Neural progenitor cell (in vitro differentiated cells): ENCODE data around the gene SKIC8. TPM values are rescaled to one million over a fixed set of nuclear protein-coding genes. Genes with fewer than 3 reads are reported as not detected.

Experiments used
- DNase-seq: peaks from one replicate; pipeline ENCODE4 v3.0.0-alpha.2; 2016; ENCODE audit warnings: low spot score
- H2AFZ ChIP-seq: fragments of 200-600 bp; sonication (generic); replicated peaks from 2 replicates; pipeline ENCODE4 v1.6.1; 2016; ENCODE audit warnings: antibody characterized with exemption
- H3F3A ChIP-seq: fragments of 200-600 bp; sonication (generic); 2 replicates; pipeline ENCODE4 v1.6.1; 2016; ENCODE audit warnings: antibody characterized with exemption, low read depth
- H3K27ac ChIP-seq: fragments of 200-600 bp; sonication (generic); 2 replicates; pipeline ENCODE4 v1.5.1; 2016; ENCODE audit warnings: mild to moderate bottlenecking
- H3K27me3 ChIP-seq: fragments of 200-600 bp; sonication (generic); 2 replicates; pipeline ENCODE4 v1.6.1; 2016; ENCODE audit warnings: mild to moderate bottlenecking, moderate library complexity
- H3K36me3 ChIP-seq: fragments of 200-600 bp; sonication (generic); 2 replicates; pipeline ENCODE4 v1.5.1; 2016
- H3K4me1 ChIP-seq: fragments of 200-600 bp; sonication (generic); 2 replicates; pipeline ENCODE4 v1.6.1; 2016; ENCODE audit warnings: mixed run types
- H3K4me2 ChIP-seq: fragments of 200-600 bp; sonication (generic); 2 replicates; pipeline ENCODE4 v1.6.1; 2016
- H3K4me3 ChIP-seq: fragments of 200-600 bp; sonication (generic); 2 replicates; pipeline ENCODE4 v1.5.1; 2016
- H3K79me2 ChIP-seq: fragments of 200-600 bp; sonication (generic); 2 replicates; pipeline ENCODE4 v1.6.1; 2016; ENCODE audit warnings: low read depth
- H3K9ac ChIP-seq: fragments of 200-600 bp; sonication (generic); 2 replicates; pipeline ENCODE4 v1.6.1; 2016
- H3K9me3 ChIP-seq: fragments of 200-600 bp; sonication (generic); 2 replicates; pipeline ENCODE4 v1.5.1; 2016; ENCODE audit warnings: low read depth
- H4K20me1 ChIP-seq: fragments of 200-600 bp; sonication (generic); 2 replicates; pipeline ENCODE4 v1.6.1; 2016; ENCODE audit warnings: low read depth
- H3K27ac Mint-ChIP-seq: 3 replicates; pipeline ENCODE4 v1.8.0; 2021; ENCODE audit warnings: mixed read lengths
- H3K27me3 Mint-ChIP-seq: 2 replicates; pipeline ENCODE4 v1.8.0; 2022; ENCODE audit warnings: low read depth, mild to moderate bottlenecking, inconsistent platforms, moderate library complexity, mixed read lengths; ENCODE audit not compliant: insufficient read depth
- H3K36me3 Mint-ChIP-seq: 3 replicates; pipeline ENCODE4 v1.8.0; 2021; ENCODE audit warnings: mixed read lengths
- H3K4me1 Mint-ChIP-seq: 3 replicates; pipeline ENCODE4 v1.8.0; 2021; ENCODE audit warnings: mixed read lengths
- H3K4me3 Mint-ChIP-seq: 3 replicates; pipeline ENCODE4 v1.8.0; 2021; ENCODE audit warnings: mild to moderate bottlenecking, moderate library complexity, mixed read lengths
- H3K9me3 Mint-ChIP-seq: 3 replicates; pipeline ENCODE4 v1.8.0; 2020; ENCODE audit warnings: mixed read lengths
- EZH2 ChIP-seq: fragments of 200-600 bp; sonication (generic); IDR thresholded peaks from 2 replicates; pipeline ENCODE4 v1.6.1; 2017; ENCODE audit warnings: antibody characterized with exemption, mild to moderate bottlenecking, moderate library complexity
- EZH2phosphoT487 ChIP-seq: fragments of 200-600 bp; sonication (generic); IDR thresholded peaks from 2 replicates; pipeline ENCODE4 v1.6.1; 2017; ENCODE audit warnings: antibody characterized with exemption
- total RNA-seq: library from RNA; depleted of rRNA; stranded (reverse); fragments of >200 nt; gene quantifications from 2 replicates; pipeline ENCODE4 v1.2.3, GENCODE V29; 2015; ENCODE audit warnings: low replicate concordance
- TF ChIP-seq, protein P1 (sequence below): fragments of 200-600 bp; sonication (generic); IDR thresholded peaks from 2 replicates; pipeline ENCODE4 v1.5.1; 2017; ENCODE audit warnings: antibody characterized with exemption, mild to moderate bottlenecking

Gene SKIC8
- total RNA-seq, 1 donor from 2014 or later = 76.0 TPM

DNA sequence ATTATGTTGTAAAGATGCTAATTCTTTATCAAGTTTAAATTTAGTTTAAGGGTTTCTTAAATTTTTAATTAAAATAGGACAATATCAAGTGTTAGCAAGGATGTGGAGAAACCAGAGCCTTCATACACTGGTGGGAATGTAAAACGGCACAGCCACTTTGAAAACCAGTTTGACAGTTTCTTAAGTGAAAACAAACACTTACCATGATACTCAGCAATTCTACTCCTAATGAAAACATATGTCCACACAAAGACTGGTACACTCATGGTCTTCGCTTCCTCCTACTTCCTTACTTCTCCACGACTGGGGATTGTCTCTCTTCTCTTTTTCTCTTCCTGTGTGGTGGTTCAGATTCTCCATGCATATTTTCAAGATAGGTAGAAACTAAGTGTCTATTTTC lies 9.2 kb downstream of the SKIC8 start:
- H3K4me1 ChIP-seq = no peaks in the 10 kb centered on the region
- TF ChIP-seq, protein P1, sequence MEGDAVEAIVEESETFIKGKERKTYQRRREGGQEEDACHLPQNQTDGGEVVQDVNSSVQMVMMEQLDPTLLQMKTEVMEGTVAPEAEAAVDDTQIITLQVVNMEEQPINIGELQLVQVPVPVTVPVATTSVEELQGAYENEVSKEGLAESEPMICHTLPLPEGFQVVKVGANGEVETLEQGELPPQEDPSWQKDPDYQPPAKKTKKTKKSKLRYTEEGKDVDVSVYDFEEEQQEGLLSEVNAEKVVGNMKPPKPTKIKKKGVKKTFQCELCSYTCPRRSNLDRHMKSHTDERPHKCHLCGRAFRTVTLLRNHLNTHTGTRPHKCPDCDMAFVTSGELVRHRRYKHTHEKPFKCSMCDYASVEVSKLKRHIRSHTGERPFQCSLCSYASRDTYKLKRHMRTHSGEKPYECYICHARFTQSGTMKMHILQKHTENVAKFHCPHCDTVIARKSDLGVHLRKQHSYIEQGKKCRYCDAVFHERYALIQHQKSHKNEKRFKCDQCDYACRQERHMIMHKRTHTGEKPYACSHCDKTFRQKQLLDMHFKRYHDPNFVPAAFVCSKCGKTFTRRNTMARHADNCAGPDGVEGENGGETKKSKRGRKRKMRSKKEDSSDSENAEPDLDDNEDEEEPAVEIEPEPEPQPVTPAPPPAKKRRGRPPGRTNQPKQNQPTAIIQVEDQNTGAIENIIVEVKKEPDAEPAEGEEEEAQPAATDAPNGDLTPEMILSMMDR = no peak
- TF ChIP-seq EZH2phosphoT487 (no peak), EZH2 (no peak)
- DNase-seq = no peak
- no peaks in the 10 kb centered on the region for H3K9me3 Mint-ChIP-seq
- H4K20me1 ChIP-seq = no peaks in the 10 kb centered on the region
- no peaks in the 10 kb centered on the region for H3K36me3 ChIP-seq
- H3K36me3 Mint-ChIP-seq = peaks cover 7% of the 10 kb centered on the region
- no peak overlapping the region for H2AFZ ChIP-seq
- H3K4me3 Mint-ChIP-seq = no peak overlapping the region
- no peaks in the 10 kb centered on the region for H3K27me3 ChIP-seq
- no peaks in the 10 kb centered on the region for H3K27me3 Mint-ChIP-seq
- H3K4me1 Mint-ChIP-seq = no peaks in the 10 kb centered on the region
- no peak overlapping the region for H3K4me3 ChIP-seq
- no peaks in the 10 kb centered on the region for H3K9me3 ChIP-seq
- H3K27ac ChIP-seq = no peak overlapping the region
- H3K79me2 ChIP-seq = no peaks in the 10 kb centered on the region
- no peak overlapping the region for H3K27ac Mint-ChIP-seq
- H3K4me2 ChIP-seq = no peak overlapping the region
- H3K9ac ChIP-seq = no peak overlapping the region
- H3F3A ChIP-seq = no peaks in the 10 kb centered on the region

DNA sequence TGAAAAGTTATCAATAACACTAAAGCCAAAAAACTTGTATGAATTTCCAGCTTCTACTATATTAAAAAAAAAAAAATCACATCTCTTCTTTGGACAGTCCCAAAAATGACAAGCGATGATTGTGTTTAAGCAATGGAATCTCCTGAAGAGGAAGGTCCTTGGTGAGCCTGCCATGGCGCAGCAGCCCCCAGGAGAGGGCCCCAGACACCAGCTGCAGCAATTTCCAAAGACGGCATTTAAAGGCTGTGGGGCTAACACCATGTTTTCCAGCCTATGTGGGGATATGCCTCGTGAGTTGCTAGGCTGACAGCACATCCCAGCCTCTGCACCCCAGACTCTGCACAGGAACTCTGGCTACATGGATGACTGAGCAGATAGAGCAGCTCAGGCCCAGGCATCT lies 14.7 kb downstream of the SKIC8 start:
- H3K27ac ChIP-seq = no peak overlapping the region
- H3K9me3 ChIP-seq = no peaks in the 10 kb centered on the region
- no peaks in the 10 kb centered on the region for H3K36me3 ChIP-seq
- no peaks in the 10 kb centered on the region for H3K4me1 Mint-ChIP-seq
- H4K20me1 ChIP-seq = no peaks in the 10 kb centered on the region
- H3K4me3 Mint-ChIP-seq = no peak overlapping the region
- H3K36me3 Mint-ChIP-seq = peaks cover 7% of the 10 kb centered on the region
- no peaks in the 10 kb centered on the region for H3K79me2 ChIP-seq
- no peak overlapping the region for H3K9ac ChIP-seq
- H3K27me3 Mint-ChIP-seq = no peaks in the 10 kb centered on the region
- no peaks in the 10 kb centered on the region for H3F3A ChIP-seq
- TF ChIP-seq, protein P1 = peak; percentile 49
- no peak for TF ChIP-seq EZH2phosphoT487
- H3K27ac Mint-ChIP-seq = no peak overlapping the region
- H3K27me3 ChIP-seq = no peaks in the 10 kb centered on the region
- no peak overlapping the region for H3K4me2 ChIP-seq
- H3K9me3 Mint-ChIP-seq = no peaks in the 10 kb centered on the region
- H3K4me3 ChIP-seq = no peak overlapping the region
- no peak overlapping the region for H2AFZ ChIP-seq
- H3K4me1 ChIP-seq = no peaks in the 10 kb centered on the region
- DNase-seq = peak; percentile 42

DNA sequence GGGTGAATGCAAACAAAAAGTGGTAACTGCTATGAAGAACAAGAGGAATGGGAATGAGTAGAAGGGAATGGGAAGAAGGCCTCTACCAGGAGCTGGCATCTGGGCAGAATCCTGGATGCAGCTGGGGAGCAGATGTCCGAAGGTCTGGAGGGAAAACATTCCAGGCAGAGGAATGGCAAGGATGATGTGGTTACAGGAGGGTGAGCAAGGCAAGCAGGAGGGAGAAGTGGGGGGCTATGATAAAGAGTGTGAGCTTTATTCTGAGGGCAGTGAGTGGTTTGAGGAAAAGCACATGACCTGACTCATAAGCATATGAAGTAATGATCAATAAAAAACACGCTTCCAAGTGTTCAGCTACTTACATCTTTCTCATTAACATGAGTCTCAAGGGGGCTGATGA lies 17.1 kb downstream of the SKIC8 start:
- Histone ChIP-seq H2AFZ (no peak overlapping the region), H3F3A (no peaks in the 10 kb centered on the region), H3K27me3 (no peaks in the 10 kb centered on the region), H3K9ac (no peak overlapping the region), H3K9me3 (no peaks in the 10 kb centered on the region), H3K4me2 (no peak overlapping the region), H3K79me2 (no peaks in the 10 kb centered on the region), H4K20me1 (no peaks in the 10 kb centered on the region), H3K36me3 (no peaks in the 10 kb centered on the region), H3K27ac (no peak overlapping the region), H3K4me1 (no peaks in the 10 kb centered on the region), H3K4me3 (no peak overlapping the region)
- Mint-ChIP-seq H3K27ac (no peak overlapping the region), H3K27me3 (no peaks in the 10 kb centered on the region), H3K9me3 (no peaks in the 10 kb centered on the region), H3K4me1 (no peaks in the 10 kb centered on the region), H3K36me3 (peaks cover 6% of the 10 kb centered on the region), H3K4me3 (no peak overlapping the region)
- DNase-seq = no peak
- TF ChIP-seq EZH2phosphoT487 (no peak), EZH2 (no peak)
- TF ChIP-seq, protein P1 = no peak
